ENCODE results near the gene GRID1. TPM values are rescaled to one million over a fixed set of nuclear protein-coding genes. Genes with fewer than 3 reads are reported as not detected.

The GRID1 gene
- total RNA-seq, 4 donors from 2014 or later = 17.2 to 28.1 (median 23.6) TPM

GRCh38 chr10:86365346-86366032, 1.1 kb downstream of the GRID1 start:
- H3K27ac ChIP-seq = peak overlapping the region in 1 of 3 donors; percentile 67
- no peaks in the 10 kb centered on the region for H3K36me3 ChIP-seq
- peaks cover 21 to 45% of the 10 kb centered on the region in 2 donors for H3K4me1 ChIP-seq
- intact Hi-C loops (cut with DNase I) = loop anchor here (10.0 kb wide), 1 partner anchor 371 kb away; no protein-coding TSS in a partner anchor
- H3K9me3 ChIP-seq = no peaks in the 10 kb centered on the region
- DNase-seq = peak; percentile 33 to 43
- H3K27me3 ChIP-seq = no peaks in the 10 kb centered on the region
- no peak for TF ChIP-seq CTCF (IDR thresholded peaks at IDR 0.05)
- TF ChIP-seq POLR2A (IDR thresholded peaks at IDR 0.05) = no peak
- 2 to 3% methylated on average over 23 to 35 of the region's 47 CpGs for WGBS, 2 donors
- peak overlapping the region; percentile 48 to 65 (median 64) for H3K4me3 ChIP-seq (replicated peaks in 1 of 3)

GRCh38 chr10:86364491-86365345, 1.9 kb downstream of the GRID1 start:
- intact Hi-C loops (cut with DNase I) = loop anchor here (5.0 to 10.0 kb wide), 2 partner anchors 102 to 370 kb away; no protein-coding TSS in a partner anchor
- 30 to 42% methylated on average over 27 to 36 of the region's 46 CpGs for WGBS, 2 donors
- H3K36me3 ChIP-seq = no peaks in the 10 kb centered on the region
- no peak for TF ChIP-seq CTCF (IDR thresholded peaks at IDR 0.05)
- no peak for TF ChIP-seq POLR2A (IDR thresholded peaks at IDR 0.05)
- no peaks in the 10 kb centered on the region for H3K9me3 ChIP-seq
- peak overlapping the region in 1 of 3 donors; percentile 67 for H3K27ac ChIP-seq
- H3K4me1 ChIP-seq = peaks cover 21 to 47% of the 10 kb centered on the region in 2 donors
- peak overlapping the region in 2 of 3 donors; percentile 48 to 65 for H3K4me3 ChIP-seq (replicated peaks in 1 of 3)
- peak; percentile 30 to 44 for DNase-seq
- no peaks in the 10 kb centered on the region for H3K27me3 ChIP-seq

GRCh38 chr10:86363833-86364490, 2.6 kb downstream of the GRID1 start:
- Histone ChIP-seq H3K27me3 (no peaks in the 10 kb centered on the region), H3K4me1 (peaks cover 21 to 47% of the 10 kb centered on the region in 2 donors), H3K36me3 (no peaks in the 10 kb centered on the region), H3K9me3 (no peaks in the 10 kb centered on the region), H3K27ac (no peak overlapping the region), H3K4me3 (replicated peaks in 1 of 3) (peak overlapping the region in 1 of 3 donors; percentile 6)
- DNase-seq = no peak
- intact Hi-C loops (cut with DNase I) = loop anchor here (5.0 to 10.0 kb wide), 2 partner anchors 102 to 369 kb away; no protein-coding TSS in a partner anchor
- WGBS, 2 donors = 57 to 70% methylated on average over 17 to 19 of the region's 29 CpGs
- TF ChIP-seq POLR2A (IDR thresholded peaks at IDR 0.05) = no peak
- TF ChIP-seq CTCF (IDR thresholded peaks at IDR 0.05) = no peak

- peaks cover 21 to 47% of the 10 kb centered on the region in 2 donors for H3K4me1 ChIP-seq
- peak in 5 of 6 experiments; percentile 43 to 91 (median 75) for TF ChIP-seq CTCF (IDR thresholded peaks at IDR 0.05)
- no peak for TF ChIP-seq POLR2A (IDR thresholded peaks at IDR 0.05)
- peak overlapping the region in 1 of 3 donors; percentile 6 for H3K4me3 ChIP-seq (replicated peaks in 1 of 3)
- H3K9me3 ChIP-seq = no peaks in the 10 kb centered on the region
- peak overlapping the region; percentile 36 to 65 (median 60) for H3K27ac ChIP-seq
- no peaks in the 10 kb centered on the region for H3K36me3 ChIP-seq
- H3K27me3 ChIP-seq = no peaks in the 10 kb centered on the region
- peak; percentile 75 to 81 for DNase-seq
- intact Hi-C loops (cut with DNase I) = loop anchor here (5.0 to 10.0 kb wide), 2 partner anchors 101 to 369 kb away; no protein-coding TSS in a partner anchor
- 15 to 34% methylated on average over 9 to 32 of the region's 80 CpGs for WGBS, 2 donors
These were observed 3.3 kb downstream of the GRID1 start for GRCh38 chr10:86363184-86363832.

All from thyroid gland (tissue), 4 donors.